NT2/D1 (cell line): Measurements from ENCODE around the gene ZNF536.

ENCODE experiments used
- SUZ12 ChIP-seq: IDR thresholded peaks from 2 replicates; pipeline ENCODE4 v1.6.1; 2011; ENCODE audit not compliant: insufficient read length, insufficient read depth; ENCODE audit errors: extremely low read depth
- YY1 ChIP-seq: IDR thresholded peaks from 2 replicates; pipeline ENCODE4 v1.6.1; 2011; ENCODE audit not compliant: insufficient read length, insufficient read depth

DNA sequence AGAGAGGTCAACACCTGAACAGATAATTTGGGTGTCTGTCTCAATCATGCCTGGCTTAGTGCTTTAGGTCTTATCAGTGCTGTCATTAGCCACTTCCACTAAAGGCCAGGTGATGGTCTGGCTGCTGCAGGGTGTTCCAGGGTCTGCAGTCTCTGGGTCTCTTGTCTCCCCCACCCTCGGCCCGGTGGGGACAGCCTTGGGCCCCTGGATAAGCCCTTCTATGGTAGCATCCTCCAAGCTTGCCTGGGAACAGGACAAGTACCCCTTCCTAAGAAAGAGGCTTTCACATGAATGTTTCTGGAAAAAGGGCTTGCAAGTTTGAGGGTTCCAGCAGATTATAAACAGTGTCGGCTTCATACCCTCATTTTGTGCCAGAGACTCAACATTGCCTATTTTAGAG is 29.3 kb upstream of the ZNF536 start:
- TF ChIP-seq SUZ12, result no peak
- no peak for TF ChIP-seq YY1
